ENCODE results near the gene SFTPB.
"Not testable (repeated sequence)": the region's sequence is repeated elsewhere in the genome, so short reads cannot be mapped to it uniquely, and the experiment has no call there.

The SFTPB gene

DNA sequence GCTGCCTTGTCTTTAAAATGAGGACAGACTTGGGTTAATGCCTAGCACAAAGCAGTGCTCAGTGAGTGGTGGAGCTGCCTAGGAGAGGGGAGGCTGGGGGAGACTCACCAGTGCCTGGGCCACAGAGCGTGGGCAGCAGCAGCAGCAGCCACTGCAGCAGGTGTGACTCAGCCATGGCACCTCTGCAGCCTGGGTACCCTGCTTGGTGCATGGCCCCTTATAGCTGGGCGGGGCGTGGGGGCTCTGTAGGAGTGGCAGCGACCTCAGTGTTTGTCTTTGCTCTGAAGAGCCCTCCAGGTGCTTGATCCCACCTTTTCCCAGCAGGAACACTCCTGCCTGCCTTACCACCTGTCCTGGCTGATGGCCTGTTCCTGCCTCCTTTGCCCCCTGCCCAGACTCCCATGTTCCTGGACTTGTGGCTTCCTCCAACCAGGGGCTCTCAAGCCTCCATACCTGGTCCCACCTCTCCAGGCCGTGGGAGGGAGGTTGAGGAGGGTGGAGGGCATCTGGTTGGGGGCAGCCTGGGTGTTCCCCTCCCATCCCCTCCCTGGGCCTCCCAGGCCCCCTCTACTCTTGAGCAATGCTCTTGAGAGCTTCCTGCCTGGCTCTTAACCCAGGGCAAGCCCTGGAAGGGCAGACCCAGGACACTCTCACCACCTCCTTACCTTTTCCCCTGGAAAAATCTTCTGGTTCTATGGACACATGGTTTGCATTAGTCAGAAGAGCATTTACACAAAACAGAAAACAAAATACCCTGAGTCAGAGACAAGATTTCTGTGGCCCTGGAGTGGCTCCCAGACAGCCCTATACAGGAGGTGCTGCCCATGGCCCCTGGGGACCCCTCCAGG, at the start of gene SFTPB:
Gene SFTPB (minus strand): TSS at position 191 of the 848 bp plus-strand sequence. CDS start 16 bp downstream, at position 175.
- Histone ChIP-seq H3K4me3 (ENCODE audit: low read length) (no peak within 1 kb of the TSS), H3K4me1 (ENCODE audit: control insufficient read depth, insufficient read depth, low read length) (peaks cover 12% of the 10 kb centered on the region), H3K36me3 (ENCODE audit: control insufficient read depth, insufficient read depth, low read length, severe bottlenecking) (no peaks in the 10 kb centered on the region), H3K9me3 (ENCODE audit: control insufficient read depth, low read length) (no peaks in the 10 kb centered on the region), H3K27me3 (replicated peaks; ENCODE audit: control insufficient read depth, insufficient read depth, low read length) (peaks cover 2% of the 10 kb centered on the region), H3K9ac (ENCODE audit: low read length) (peak within 1 kb of the TSS; percentile 27)
- peak; percentile 64 for DNase-seq (ENCODE audit: low read depth)

GRCh38 chr2:85717308-85718008, 49.5 kb upstream of the SFTPB start:
- H3K9me3 ChIP-seq (ENCODE audit: control insufficient read depth, low read length), result no peaks in the 10 kb centered on the region
- no peak overlapping the region for H3K4me3 ChIP-seq (ENCODE audit: low read length)
- H3K4me1 ChIP-seq (ENCODE audit: control insufficient read depth, insufficient read depth, low read length), result peaks cover 23% of the 10 kb centered on the region
- peak; percentile 95 for DNase-seq (ENCODE audit: low read depth)
- H3K36me3 ChIP-seq (ENCODE audit: control insufficient read depth, insufficient read depth, low read length, severe bottlenecking), result no peaks in the 10 kb centered on the region
- H3K27me3 ChIP-seq (replicated peaks; ENCODE audit: control insufficient read depth, insufficient read depth, low read length), result no peaks in the 10 kb centered on the region
- no peak overlapping the region for H3K9ac ChIP-seq (ENCODE audit: low read length)

DNA sequence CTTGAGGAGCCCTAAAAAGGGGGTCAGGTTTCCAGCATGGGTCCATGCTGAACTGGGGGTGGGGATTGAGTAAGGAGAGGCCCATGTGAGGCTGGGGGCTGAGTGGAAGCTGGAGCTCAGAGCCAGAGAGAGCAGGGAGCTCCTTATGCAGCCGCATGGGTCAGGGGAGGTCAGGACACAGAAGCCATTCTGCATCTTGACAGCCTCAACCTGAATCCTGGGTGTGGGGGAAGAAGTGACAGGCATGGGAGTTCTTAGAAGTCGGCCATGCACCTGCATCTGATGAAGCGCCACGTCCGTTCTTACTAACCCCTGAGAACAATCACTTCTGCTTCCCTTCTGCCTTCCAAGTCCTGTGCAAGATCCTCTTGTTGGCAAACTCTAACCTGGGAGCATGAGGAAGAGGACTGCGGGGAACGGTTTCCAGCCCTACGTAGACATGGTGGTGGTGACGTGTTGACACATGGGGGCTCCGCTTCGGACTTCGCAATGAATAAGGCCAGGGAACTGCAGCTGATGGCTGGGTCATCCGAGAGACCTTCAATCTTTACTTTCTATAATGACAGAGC, 48.4 kb upstream of the SFTPB start:
- Histone ChIP-seq H3K27me3 (replicated peaks; ENCODE audit: control insufficient read depth, insufficient read depth, low read length) (no peaks in the 10 kb centered on the region), H3K4me3 (ENCODE audit: low read length) (no peak overlapping the region), H3K36me3 (ENCODE audit: control insufficient read depth, insufficient read depth, low read length, severe bottlenecking) (no peaks in the 10 kb centered on the region), H3K9me3 (ENCODE audit: control insufficient read depth, low read length) (no peaks in the 10 kb centered on the region), H3K9ac (ENCODE audit: low read length) (no peak overlapping the region), H3K4me1 (ENCODE audit: control insufficient read depth, insufficient read depth, low read length) (peaks cover 23% of the 10 kb centered on the region)
- DNase-seq (ENCODE audit: low read depth), result no peak

GRCh38 chr2:85714841-85715240, 46.8 kb upstream of the SFTPB start:
- DNase-seq (ENCODE audit: low read depth), result no peak
- H3K9ac ChIP-seq (ENCODE audit: low read length), result no peak overlapping the region
- H3K4me1 ChIP-seq (ENCODE audit: control insufficient read depth, insufficient read depth, low read length), result peaks cover 23% of the 10 kb centered on the region
- H3K9me3 ChIP-seq (ENCODE audit: control insufficient read depth, low read length), result no peaks in the 10 kb centered on the region
- H3K4me3 ChIP-seq (ENCODE audit: low read length), result no peak overlapping the region
- no peaks in the 10 kb centered on the region for H3K27me3 ChIP-seq (replicated peaks; ENCODE audit: control insufficient read depth, insufficient read depth, low read length)
- H3K36me3 ChIP-seq (ENCODE audit: control insufficient read depth, insufficient read depth, low read length, severe bottlenecking), result no peaks in the 10 kb centered on the region

DNA sequence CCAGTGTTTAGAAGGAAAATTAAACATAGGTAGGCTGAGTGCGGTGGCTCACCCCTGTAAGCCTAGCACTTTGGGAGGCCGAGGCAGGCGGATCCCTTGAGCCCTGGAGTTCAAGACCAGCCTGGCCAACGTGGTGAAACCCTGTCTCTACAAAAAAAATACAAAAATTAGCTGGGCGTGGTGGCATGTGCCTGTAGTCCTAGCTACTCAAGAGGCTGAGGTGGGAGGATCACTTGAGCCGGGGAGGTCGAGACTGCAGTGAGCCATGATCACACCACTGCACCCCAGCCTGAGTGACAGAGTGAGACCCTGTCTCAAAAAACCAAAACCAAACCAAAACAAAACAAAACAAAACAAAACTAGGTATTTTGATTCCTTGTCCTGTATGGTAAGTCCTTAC, 46.4 kb upstream of the SFTPB start:
- H3K9ac ChIP-seq (ENCODE audit: low read length); H3K9me3 ChIP-seq (ENCODE audit: control insufficient read depth, low read length); H3K36me3 ChIP-seq (ENCODE audit: control insufficient read depth, insufficient read depth, low read length, severe bottlenecking); H3K4me3 ChIP-seq (ENCODE audit: low read length); H3K27me3 ChIP-seq (replicated peaks; ENCODE audit: control insufficient read depth, insufficient read depth, low read length); DNase-seq (ENCODE audit: low read depth): not testable (repeated sequence)
- H3K4me1 ChIP-seq (ENCODE audit: control insufficient read depth, insufficient read depth, low read length), result peaks cover 28% of the 10 kb centered on the region

GRCh38 chr2:85713836-85714235, 45.8 kb upstream of the SFTPB start:
- no peak overlapping the region for H3K9ac ChIP-seq (ENCODE audit: low read length)
- H3K4me1 ChIP-seq (ENCODE audit: control insufficient read depth, insufficient read depth, low read length), result peaks cover 33% of the 10 kb centered on the region
- no peak for DNase-seq (ENCODE audit: low read depth)
- H3K36me3 ChIP-seq (ENCODE audit: control insufficient read depth, insufficient read depth, low read length, severe bottlenecking), result no peaks in the 10 kb centered on the region
- H3K9me3 ChIP-seq (ENCODE audit: control insufficient read depth, low read length), result no peaks in the 10 kb centered on the region
- H3K4me3 ChIP-seq (ENCODE audit: low read length), result no peak overlapping the region
- no peaks in the 10 kb centered on the region for H3K27me3 ChIP-seq (replicated peaks; ENCODE audit: control insufficient read depth, insufficient read depth, low read length)

DNA sequence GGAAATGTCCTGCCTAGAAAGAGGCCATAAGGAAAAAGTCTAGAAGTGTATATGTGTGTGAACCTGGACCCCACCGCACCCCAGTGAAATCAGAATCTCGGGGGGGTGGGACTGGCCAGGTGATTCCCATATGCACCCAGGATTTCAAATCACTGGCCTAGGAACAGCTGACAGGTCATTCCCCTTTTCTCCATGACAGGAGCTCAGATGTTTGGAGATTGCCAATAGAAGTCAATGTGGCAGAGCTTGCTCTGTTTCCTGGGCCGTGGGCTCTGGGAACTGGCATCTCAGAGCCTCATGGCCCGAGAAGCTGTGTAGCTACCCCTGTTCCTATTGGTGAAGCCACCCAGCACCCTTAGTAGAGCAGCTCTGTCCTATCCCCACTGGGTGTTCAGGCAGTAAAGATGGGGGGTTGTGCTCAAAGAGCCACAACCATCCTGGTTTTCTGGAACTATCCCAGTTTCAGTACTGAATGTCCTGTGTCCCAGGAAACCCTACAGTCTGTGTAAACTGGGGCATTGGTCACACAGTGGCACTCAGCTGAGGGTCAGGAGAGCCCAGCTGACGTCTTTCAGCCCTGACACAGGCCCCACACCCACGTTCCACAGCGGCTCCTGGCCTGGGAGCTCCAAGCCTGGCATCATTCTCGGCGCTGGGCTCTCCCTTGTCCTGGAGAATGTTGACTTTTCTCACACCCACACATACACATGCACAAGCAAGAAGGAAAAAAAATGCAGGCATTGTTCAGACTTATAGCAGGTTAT, 45.0 kb upstream of the SFTPB start:
- H3K36me3 ChIP-seq (ENCODE audit: control insufficient read depth, insufficient read depth, low read length, severe bottlenecking), result no peaks in the 10 kb centered on the region
- no peaks in the 10 kb centered on the region for H3K9me3 ChIP-seq (ENCODE audit: control insufficient read depth, low read length)
- no peaks in the 10 kb centered on the region for H3K27me3 ChIP-seq (replicated peaks; ENCODE audit: control insufficient read depth, insufficient read depth, low read length)
- H3K4me1 ChIP-seq (ENCODE audit: control insufficient read depth, insufficient read depth, low read length), result peaks cover 38% of the 10 kb centered on the region
- no peak overlapping the region for H3K4me3 ChIP-seq (ENCODE audit: low read length)
- no peak overlapping the region for H3K9ac ChIP-seq (ENCODE audit: low read length)
- peak; percentile 61 for DNase-seq (ENCODE audit: low read depth)

GRCh38 chr2:85712336-85712735, 44.3 kb upstream of the SFTPB start:
- Histone ChIP-seq H3K4me1 (ENCODE audit: control insufficient read depth, insufficient read depth, low read length) (peaks cover 34% of the 10 kb centered on the region), H3K27me3 (replicated peaks; ENCODE audit: control insufficient read depth, insufficient read depth, low read length) (no peaks in the 10 kb centered on the region), H3K9me3 (ENCODE audit: control insufficient read depth, low read length) (no peaks in the 10 kb centered on the region), H3K36me3 (ENCODE audit: control insufficient read depth, insufficient read depth, low read length, severe bottlenecking) (no peaks in the 10 kb centered on the region), H3K9ac (ENCODE audit: low read length) (no peak overlapping the region), H3K4me3 (ENCODE audit: low read length) (no peak overlapping the region)
- DNase-seq (ENCODE audit: low read depth), result no peak

- DNase-seq (ENCODE audit: low read depth), result no peak
- Histone ChIP-seq H3K9me3 (ENCODE audit: control insufficient read depth, low read length) (no peaks in the 10 kb centered on the region), H3K27me3 (replicated peaks; ENCODE audit: control insufficient read depth, insufficient read depth, low read length) (no peaks in the 10 kb centered on the region), H3K9ac (ENCODE audit: low read length) (no peak overlapping the region), H3K36me3 (ENCODE audit: control insufficient read depth, insufficient read depth, low read length, severe bottlenecking) (no peaks in the 10 kb centered on the region), H3K4me3 (ENCODE audit: low read length) (no peak overlapping the region), H3K4me1 (ENCODE audit: control insufficient read depth, insufficient read depth, low read length) (peaks cover 39% of the 10 kb centered on the region)
Observed at GRCh38 chr2:85711578-85712060, 43.6 kb upstream of the SFTPB start.

GRCh38 chr2:85710687-85711577, 42.9 kb upstream of the SFTPB start:
- Histone ChIP-seq H3K4me3 (ENCODE audit: low read length) (no peak overlapping the region), H3K9ac (ENCODE audit: low read length) (no peak overlapping the region), H3K4me1 (ENCODE audit: control insufficient read depth, insufficient read depth, low read length) (peaks cover 46% of the 10 kb centered on the region), H3K27me3 (replicated peaks; ENCODE audit: control insufficient read depth, insufficient read depth, low read length) (no peaks in the 10 kb centered on the region), H3K36me3 (ENCODE audit: control insufficient read depth, insufficient read depth, low read length, severe bottlenecking) (no peaks in the 10 kb centered on the region), H3K9me3 (ENCODE audit: control insufficient read depth, low read length) (no peaks in the 10 kb centered on the region)
- DNase-seq (ENCODE audit: low read depth), result no peak

Data from adipocyte (in vitro differentiated cells).